AG04450 (cell line): ENCODE results near the gene FANCF. TPM values are rescaled to one million over a fixed set of nuclear protein-coding genes. Genes with fewer than 3 reads are reported as not detected.
"Not testable (repeated sequence)": the region's sequence is repeated elsewhere in the genome, so short reads cannot be mapped to it uniquely, and the experiment has no call there.

Experiments
- CTCF ChIA-PET: fragments of 300-600, 350-600 bp; formaldehyde crosslinking; extraction: SDS; loops from one replicate; lab custom pipeline; 2022; ENCODE audit warnings: antibody characterized with exemption, inconsistent platforms; lab: Charles Lee
- POLR2A ChIA-PET: fragments of 350-600 bp; formaldehyde crosslinking; extraction: SDS; loops from one replicate; lab custom pipeline; 2021; ENCODE audit warnings: antibody characterized with exemption, inconsistent platforms; lab: Yijun Ruan, JAX
- DNase-seq: peaks from one replicate; pipeline ENCODE4 v3.0.0-alpha.2; 2011; ENCODE audit warnings: low read depth, low spot score
- H3K27ac ChIP-seq: one replicate; pipeline ENCODE4 v1.5.1; 2012; ENCODE audit warnings: low read depth, low read length, control low read depth
- H3K27me3 ChIP-seq: one replicate; pipeline ENCODE4 v1.6.0; 2012; ENCODE audit warnings: low read length; ENCODE audit not compliant: control insufficient read depth, insufficient read depth
- H3K4me3 ChIP-seq: 2 replicates; pipeline ENCODE4 v1.5.1; 2011; ENCODE audit warnings: mild to moderate bottlenecking, low read depth, low read length, control low read depth
- H3K9me3 ChIP-seq: 2 replicates; pipeline ENCODE4 v1.5.1; 2012; ENCODE audit warnings: low read length; ENCODE audit not compliant: control insufficient read depth, insufficient read depth
- polyA plus RNA-seq: library from polyadenylated mRNA; depleted of rRNA; stranded (reverse); fragments of >200 nt; gene quantifications from 2 replicates; pipeline ENCODE4 v1.2.3, GENCODE V29; 2011
- TF ChIP-seq, protein P1 (sequence below): IDR thresholded peaks from 2 replicates; pipeline ENCODE4 v1.5.1; 2011; ENCODE audit warnings: low read depth, low read length, control low read depth, inconsistent platforms

FANCF gene
- polyA plus RNA-seq, 1 experiment, result 6.4 TPM

DNA sequence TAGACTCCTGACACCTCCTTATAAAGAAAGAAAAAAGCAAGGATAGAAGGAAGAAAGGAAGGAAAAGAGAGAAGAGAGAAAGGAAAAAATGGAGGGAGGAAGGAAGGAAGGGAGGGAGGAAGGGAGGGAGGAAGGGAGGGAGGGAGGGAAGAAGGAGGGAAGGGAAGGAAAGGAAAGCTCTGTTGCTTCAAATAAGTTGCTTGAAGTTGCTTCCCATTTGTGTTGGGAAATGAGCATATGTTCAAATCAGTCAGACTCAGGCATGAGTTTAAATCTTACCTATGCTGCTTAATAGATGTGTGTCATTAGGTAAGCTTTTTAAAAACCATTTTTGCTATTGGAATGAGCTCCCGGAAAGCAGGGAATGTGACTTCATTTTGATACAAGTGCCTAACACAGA, 34.2 kb upstream of the FANCF start:
- H3K9me3 ChIP-seq, result no peaks in the 10 kb centered on the region
- no peak overlapping the region for H3K4me3 ChIP-seq
- POLR2A ChIA-PET, result no interaction called here
- TF ChIP-seq, protein P1, sequence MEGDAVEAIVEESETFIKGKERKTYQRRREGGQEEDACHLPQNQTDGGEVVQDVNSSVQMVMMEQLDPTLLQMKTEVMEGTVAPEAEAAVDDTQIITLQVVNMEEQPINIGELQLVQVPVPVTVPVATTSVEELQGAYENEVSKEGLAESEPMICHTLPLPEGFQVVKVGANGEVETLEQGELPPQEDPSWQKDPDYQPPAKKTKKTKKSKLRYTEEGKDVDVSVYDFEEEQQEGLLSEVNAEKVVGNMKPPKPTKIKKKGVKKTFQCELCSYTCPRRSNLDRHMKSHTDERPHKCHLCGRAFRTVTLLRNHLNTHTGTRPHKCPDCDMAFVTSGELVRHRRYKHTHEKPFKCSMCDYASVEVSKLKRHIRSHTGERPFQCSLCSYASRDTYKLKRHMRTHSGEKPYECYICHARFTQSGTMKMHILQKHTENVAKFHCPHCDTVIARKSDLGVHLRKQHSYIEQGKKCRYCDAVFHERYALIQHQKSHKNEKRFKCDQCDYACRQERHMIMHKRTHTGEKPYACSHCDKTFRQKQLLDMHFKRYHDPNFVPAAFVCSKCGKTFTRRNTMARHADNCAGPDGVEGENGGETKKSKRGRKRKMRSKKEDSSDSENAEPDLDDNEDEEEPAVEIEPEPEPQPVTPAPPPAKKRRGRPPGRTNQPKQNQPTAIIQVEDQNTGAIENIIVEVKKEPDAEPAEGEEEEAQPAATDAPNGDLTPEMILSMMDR, result no peak
- DNase-seq, result no peak
- CTCF ChIA-PET, result interaction anchor here (0.6 kb wide), 2 partner anchors 17 to 700 kb away, joined by 3 read pairs; no protein-coding TSS in a partner anchor
- H3K27me3 ChIP-seq, result no peaks in the 10 kb centered on the region
- no peak overlapping the region for H3K27ac ChIP-seq

DNA sequence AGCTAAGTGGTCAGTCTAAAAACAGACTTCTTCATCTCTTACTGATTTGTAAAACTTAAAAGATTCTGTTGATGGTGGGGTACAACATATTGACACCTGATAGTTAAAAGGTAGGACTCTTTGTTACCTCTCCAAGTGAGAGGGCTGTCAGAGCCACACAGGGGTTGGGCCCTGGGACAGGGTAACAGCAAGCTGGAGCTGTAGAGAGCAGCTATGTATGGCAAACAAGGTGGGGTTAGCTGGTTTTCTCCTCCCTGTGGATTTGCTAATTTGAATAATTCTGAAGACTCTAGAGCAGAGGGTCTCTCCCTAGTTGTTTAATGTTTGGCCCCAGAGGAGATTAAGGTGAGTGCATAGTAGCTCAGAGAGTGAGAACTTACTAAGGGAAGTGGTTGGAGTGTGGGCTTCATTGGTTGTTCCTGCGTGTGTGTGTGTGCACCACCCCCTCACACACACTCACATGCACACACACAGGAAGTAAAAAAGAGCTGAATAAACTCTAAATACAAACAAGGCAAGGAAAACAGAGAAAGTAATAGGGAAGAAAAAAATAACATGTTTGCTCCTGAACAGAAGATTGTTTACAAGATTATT, 31.6 kb upstream of the FANCF start:
- Histone ChIP-seq H3K27ac (no peak overlapping the region), H3K4me3 (no peak overlapping the region), H3K27me3 (no peaks in the 10 kb centered on the region), H3K9me3 (no peaks in the 10 kb centered on the region)
- DNase-seq, result no peak
- ChIA-PET CTCF (interaction anchor here (0.8 kb wide), 1 partner anchor 74 kb away, joined by 3 read pairs; no protein-coding TSS in a partner anchor), POLR2A (no interaction called here)
- TF ChIP-seq, protein P1, result no peak

DNA sequence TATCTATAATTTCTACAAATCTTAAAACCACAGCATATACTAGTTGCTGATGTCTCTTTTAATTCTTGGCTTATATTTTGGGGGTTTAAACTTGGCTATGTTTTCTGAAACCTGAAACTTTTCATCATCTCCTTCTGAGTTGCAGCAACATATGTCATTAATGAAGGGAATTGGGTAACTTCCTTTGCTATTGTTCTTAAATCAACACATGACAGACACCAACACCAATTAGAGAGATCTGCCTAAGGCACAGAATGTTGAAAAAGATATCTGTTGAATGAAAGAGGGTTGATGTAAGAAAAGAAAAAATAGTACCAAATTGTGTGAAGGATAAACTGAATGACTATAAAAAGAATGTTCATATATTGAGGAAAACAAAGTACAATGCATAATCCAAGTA, 30.5 kb upstream of the FANCF start:
- no peaks in the 10 kb centered on the region for H3K9me3 ChIP-seq
- DNase-seq, result no peak
- no peak overlapping the region for H3K27ac ChIP-seq
- H3K4me3 ChIP-seq, result no peak overlapping the region
- TF ChIP-seq, protein P1, result no peak
- ChIA-PET CTCF (no interaction called here), POLR2A (no interaction called here)
- H3K27me3 ChIP-seq, result no peaks in the 10 kb centered on the region

DNA sequence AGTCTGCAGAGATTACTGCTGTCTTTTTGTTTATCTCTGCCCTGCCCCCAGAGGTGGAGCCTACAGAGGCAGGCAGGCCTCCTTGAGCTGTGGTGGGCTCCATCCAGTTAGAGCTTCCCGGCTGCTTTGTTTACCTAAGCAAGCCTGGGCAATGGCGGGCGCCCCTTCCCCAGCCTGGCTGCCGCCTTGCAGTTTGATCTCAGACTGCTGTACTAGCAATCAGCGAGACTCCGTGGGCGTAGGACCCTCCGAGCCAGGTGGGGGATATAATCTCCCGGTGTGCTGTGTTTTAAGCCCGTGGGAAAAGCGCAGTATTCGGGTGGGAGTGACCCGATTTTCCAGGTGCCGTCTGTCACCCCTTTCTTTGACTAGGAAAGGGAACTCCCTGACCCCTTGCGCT, 26.7 kb upstream of the FANCF start:
- DNase-seq, H3K27ac ChIP-seq, CTCF ChIA-PET, H3K9me3 ChIP-seq, POLR2A ChIA-PET, H3K4me3 ChIP-seq, H3K27me3 ChIP-seq: not testable (repeated sequence)

DNA sequence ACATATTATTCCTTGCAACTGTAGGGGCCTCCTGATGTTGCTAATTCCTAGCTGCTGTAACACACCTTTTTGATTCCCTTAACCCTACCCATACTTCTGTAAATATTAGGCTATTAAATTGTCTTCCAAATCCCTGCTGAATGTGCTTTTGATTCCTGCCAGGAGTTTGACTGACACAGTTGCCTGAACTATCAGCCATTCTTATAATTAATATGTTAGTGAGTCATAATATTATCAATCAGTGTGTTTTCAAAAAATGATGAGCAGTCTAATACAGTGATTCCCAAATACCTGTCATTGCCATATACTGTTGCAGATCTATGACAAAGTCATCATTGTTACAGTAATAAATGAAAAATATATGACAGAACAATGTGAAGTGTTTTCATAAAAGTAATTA, 15.9 kb upstream of the FANCF start:
- Histone ChIP-seq H3K4me3 (no peak overlapping the region), H3K9me3 (no peaks in the 10 kb centered on the region), H3K27ac (no peak overlapping the region), H3K27me3 (no peaks in the 10 kb centered on the region)
- no peak for DNase-seq
- TF ChIP-seq, protein P1, result no peak
- ChIA-PET CTCF (interaction anchor here (0.7 kb wide), 1 partner anchor 9 kb away, joined by 3 read pairs; no protein-coding TSS in a partner anchor), POLR2A (no interaction called here)
